Measurements from ENCODE around the gene WDR5.

DNA sequence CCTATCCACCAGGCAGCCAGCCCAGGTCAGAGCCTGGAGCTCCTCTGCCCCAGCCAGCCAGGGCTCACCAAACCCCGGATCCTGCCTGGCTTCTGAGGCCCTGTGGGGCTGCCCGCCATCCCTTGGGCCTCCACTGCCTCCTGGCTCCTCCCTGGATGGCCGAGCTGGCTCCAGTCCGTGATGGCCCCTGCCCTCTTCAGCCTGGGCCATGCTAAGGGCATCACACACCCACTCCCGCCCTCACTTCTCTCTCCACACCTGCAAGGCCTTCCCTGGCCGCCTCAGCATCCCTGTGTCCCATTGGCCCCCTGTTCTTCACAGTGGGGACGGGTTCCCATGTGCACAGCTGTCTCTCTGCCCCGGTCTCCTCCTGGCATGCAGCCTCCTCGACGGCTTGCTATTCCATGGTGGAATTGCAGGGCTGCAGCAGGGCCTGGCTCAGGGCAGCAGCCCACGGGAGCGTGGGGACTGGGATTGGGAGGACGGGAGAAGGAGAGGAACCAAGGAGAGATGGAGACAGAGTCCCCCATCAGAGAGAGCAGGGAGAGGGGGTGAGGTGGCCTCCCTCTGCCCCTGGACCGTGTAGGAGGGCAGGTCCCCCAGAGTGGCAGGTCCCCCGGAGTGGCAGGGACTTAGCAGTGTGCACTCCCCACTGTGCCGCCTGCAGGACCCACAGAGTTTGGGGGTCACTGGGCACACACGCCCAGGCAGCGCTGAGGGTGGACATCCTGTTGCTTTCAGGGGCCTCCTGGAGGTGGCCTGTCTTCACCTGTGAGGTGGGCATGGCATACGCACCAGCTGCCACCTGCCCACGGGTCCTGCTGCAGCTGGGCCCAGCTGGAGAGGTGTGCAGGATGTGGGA is 45.1 kb downstream of the WDR5 start:
- TF ChIP-seq POLR2AphosphoS5 (IDR thresholded peaks at IDR 0.05), result no peak
- no peak for TF ChIP-seq CTCF (IDR thresholded peaks at IDR 0.05)
